RWPE2 (cell line): Measurements from ENCODE around the gene LDLRAD4.

ENCODE experiments used
- ATAC-seq: fragments of 200-7000 bp; cut with Tn5 transposase; 3 replicates; pipeline ENCODE4 v1.9.1; 2021; ENCODE audit warnings: low read depth
- DNase-seq: peaks from one replicate; pipeline ENCODE4 v3.0.0-alpha.2; 2020; ENCODE audit warnings: low spot score
- H3K27ac ChIP-seq: fragments of 450-650 bp; 2 replicates; pipeline ENCODE4 v1.5.1; 2017; ENCODE audit warnings: mild to moderate bottlenecking; ENCODE audit not compliant: poor library complexity, severe bottlenecking
- H3K27me3 ChIP-seq: fragments of 250-450 bp; sonication (Bioruptor Pico); 2 replicates; pipeline ENCODE4 v1.5.1; 2021; ENCODE audit warnings: mild to moderate bottlenecking, moderate library complexity; ENCODE audit not compliant: insufficient read depth, poor library complexity, severe bottlenecking
- H3K36me3 ChIP-seq: fragments of 250-450 bp; sonication (Bioruptor Pico); 2 replicates; pipeline ENCODE4 v1.5.1; 2020; ENCODE audit warnings: low read depth, mild to moderate bottlenecking, moderate library complexity
- H3K4me1 ChIP-seq: fragments of 250-450 bp; sonication (Bioruptor Pico); 2 replicates; pipeline ENCODE4 v1.5.1; 2021; ENCODE audit warnings: mild to moderate bottlenecking, moderate library complexity; ENCODE audit not compliant: insufficient read depth, poor library complexity, severe bottlenecking
- H3K4me3 ChIP-seq: fragments of 250-450 bp; sonication (Bioruptor Pico); 2 replicates; pipeline ENCODE4 v1.5.1; 2021; ENCODE audit warnings: mild to moderate bottlenecking, moderate library complexity; ENCODE audit not compliant: severe bottlenecking
- H3K9me3 ChIP-seq: fragments of 250-450 bp; sonication (Bioruptor Pico); 2 replicates; pipeline ENCODE4 v1.5.1; 2021; ENCODE audit warnings: mild to moderate bottlenecking, moderate library complexity; ENCODE audit not compliant: severe bottlenecking
- TF ChIP-seq, protein P1 (sequence below): fragments of 450-650 bp; IDR thresholded peaks from one replicate; pipeline ENCODE4 v1.5.1; 2017; ENCODE audit warnings: mild to moderate bottlenecking, moderate library complexity; ENCODE audit not compliant: poor library complexity, severe bottlenecking

The LDLRAD4 gene

DNA sequence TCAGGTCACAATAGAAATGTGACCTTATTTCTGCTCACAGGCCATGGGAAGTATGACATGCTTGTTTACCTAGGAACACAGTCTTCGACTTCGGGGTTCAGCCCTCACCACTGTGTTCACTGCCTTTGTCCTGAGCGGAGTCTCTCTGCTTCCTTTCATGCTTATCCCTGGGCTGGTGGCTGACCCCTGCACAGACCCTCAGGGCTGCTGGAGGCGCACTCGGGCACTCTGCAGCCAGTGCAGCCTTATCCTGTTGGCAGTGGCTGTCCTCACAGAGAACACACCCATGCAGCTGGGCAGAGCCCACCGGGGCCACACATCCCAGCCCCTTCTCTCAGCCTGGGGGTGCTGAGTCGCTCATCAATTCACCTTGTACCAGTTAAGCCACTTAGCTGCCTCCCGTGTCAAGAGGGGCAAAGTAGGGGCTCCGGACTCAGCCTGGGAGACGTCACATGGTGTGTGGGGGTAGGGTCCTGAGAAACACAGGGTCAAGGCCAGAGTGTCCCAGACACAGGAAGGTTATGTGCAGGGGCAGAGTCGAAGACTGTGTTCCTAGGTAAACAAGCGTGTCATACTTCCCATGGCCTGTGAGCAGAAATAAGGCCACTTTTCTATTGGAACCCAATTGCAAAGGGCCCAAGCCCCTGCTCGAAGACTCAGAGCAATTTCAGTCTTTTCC, 400.3 kb downstream of the LDLRAD4 start:
- H3K27ac ChIP-seq = no peak overlapping the region
- no peaks in the 10 kb centered on the region for H3K9me3 ChIP-seq
- ATAC-seq (no peak), DNase-seq (no peak)
- H3K4me1 ChIP-seq = no peaks in the 10 kb centered on the region
- TF ChIP-seq, protein P1, sequence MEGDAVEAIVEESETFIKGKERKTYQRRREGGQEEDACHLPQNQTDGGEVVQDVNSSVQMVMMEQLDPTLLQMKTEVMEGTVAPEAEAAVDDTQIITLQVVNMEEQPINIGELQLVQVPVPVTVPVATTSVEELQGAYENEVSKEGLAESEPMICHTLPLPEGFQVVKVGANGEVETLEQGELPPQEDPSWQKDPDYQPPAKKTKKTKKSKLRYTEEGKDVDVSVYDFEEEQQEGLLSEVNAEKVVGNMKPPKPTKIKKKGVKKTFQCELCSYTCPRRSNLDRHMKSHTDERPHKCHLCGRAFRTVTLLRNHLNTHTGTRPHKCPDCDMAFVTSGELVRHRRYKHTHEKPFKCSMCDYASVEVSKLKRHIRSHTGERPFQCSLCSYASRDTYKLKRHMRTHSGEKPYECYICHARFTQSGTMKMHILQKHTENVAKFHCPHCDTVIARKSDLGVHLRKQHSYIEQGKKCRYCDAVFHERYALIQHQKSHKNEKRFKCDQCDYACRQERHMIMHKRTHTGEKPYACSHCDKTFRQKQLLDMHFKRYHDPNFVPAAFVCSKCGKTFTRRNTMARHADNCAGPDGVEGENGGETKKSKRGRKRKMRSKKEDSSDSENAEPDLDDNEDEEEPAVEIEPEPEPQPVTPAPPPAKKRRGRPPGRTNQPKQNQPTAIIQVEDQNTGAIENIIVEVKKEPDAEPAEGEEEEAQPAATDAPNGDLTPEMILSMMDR = no peak
- H3K36me3 ChIP-seq = no peaks in the 10 kb centered on the region
- no peak overlapping the region for H3K4me3 ChIP-seq
- H3K27me3 ChIP-seq = peaks cover 5% of the 10 kb centered on the region

GRCh38 chr18:13619505-13620205, 401.1 kb downstream of the LDLRAD4 start:
- H3K4me1 ChIP-seq = no peaks in the 10 kb centered on the region
- H3K27ac ChIP-seq = no peak overlapping the region
- no peaks in the 10 kb centered on the region for H3K27me3 ChIP-seq

DNA sequence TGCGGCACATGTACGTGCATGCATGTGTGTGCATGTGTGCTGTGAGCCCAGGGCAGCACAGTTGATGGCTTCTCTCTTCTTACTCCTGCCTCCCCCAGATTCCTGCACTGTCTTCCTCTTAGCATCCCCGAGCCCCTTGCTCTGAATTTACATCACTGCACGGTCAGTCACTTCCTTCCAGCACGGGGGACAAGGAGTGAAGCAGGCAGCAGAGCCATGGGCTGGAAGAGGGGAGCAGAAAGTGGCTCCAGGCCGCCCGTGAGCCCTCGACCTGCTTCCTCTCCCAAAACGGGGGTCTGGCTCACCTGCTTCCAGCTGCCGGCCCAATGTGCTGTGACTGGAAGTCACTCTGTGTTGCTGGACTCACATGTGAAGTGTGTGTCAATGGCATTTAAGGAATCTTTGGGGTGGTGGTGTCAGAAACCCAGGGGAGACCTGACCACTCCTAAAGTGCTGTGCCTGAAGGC, 401.7 kb downstream of the LDLRAD4 start:
- Histone ChIP-seq H3K27me3 (no peaks in the 10 kb centered on the region), H3K4me3 (no peak overlapping the region), H3K36me3 (no peaks in the 10 kb centered on the region), H3K4me1 (no peaks in the 10 kb centered on the region), H3K9me3 (no peaks in the 10 kb centered on the region), H3K27ac (no peak overlapping the region)
- TF ChIP-seq, protein P1 = no peak
- ATAC-seq = no peak
- no peak for DNase-seq

More at GRCh38 chr18:13619505-13620205, 401.1 kb downstream of the LDLRAD4 start:
- Histone ChIP-seq H3K36me3 (no peaks in the 10 kb centered on the region), H3K9me3 (no peaks in the 10 kb centered on the region), H3K4me3 (no peak overlapping the region)
- TF ChIP-seq, protein P1 = no peak
- DNase-seq (no peak), ATAC-seq (no peak)

GRCh38 chr18:13620818-13621445, 402.4 kb downstream of the LDLRAD4 start:
- Histone ChIP-seq H3K4me3 (no peak overlapping the region), H3K27me3 (no peaks in the 10 kb centered on the region), H3K27ac (no peak overlapping the region), H3K9me3 (no peaks in the 10 kb centered on the region), H3K4me1 (no peaks in the 10 kb centered on the region), H3K36me3 (no peaks in the 10 kb centered on the region)
- ATAC-seq (no peak), DNase-seq (no peak)
- TF ChIP-seq, protein P1 = no peak
